ENCODE results near the gene DNAAF1.

DNA sequence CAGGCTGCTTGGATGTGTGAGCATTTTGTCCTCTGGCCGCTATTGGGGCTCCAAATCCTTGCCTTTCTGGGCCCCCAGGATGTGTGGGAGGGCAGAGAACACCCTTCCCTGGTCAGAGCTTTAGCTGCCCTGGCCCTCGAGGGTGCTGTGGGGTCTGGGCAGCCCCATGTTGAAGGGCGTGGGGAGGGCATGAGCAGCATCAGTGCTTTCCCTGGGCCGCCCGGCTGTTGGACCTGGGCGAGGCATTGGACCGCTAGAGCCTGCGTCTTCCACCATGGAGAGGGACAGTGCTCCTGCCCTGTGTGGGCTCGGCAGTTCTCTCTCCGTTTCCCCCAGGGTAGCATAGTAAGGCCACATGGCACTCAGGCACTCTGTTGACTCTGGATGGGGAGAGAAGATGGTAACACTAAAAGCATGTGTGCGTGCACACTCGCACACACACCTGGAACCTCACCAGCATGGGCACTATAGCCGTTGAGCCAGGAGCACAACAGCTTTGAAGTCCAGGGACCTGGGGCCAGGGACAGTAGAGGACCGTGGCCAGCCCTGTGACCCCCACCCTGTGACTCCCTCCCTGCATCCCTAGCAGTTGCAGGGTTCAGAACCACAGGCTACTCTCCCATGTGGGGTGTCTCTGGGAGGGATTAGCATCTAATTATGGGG, 52.5 kb downstream of the DNAAF1 start:
- no peak for TF ChIP-seq POLR2A (IDR thresholded peaks at IDR 0.05)
- no peak for TF ChIP-seq CTCF (IDR thresholded peaks at IDR 0.05)

Measured in heart left ventricle (tissue), 13 donors.